NB4 (cell line): ENCODE measurements around the gene COL4A6.

Source experiments
- DNase-seq: peaks from one replicate; pipeline ENCODE4 v3.0.0; 2010; ENCODE audit warnings: low read depth
- H3K4me3 ChIP-seq: one replicate; pipeline ENCODE4 v1.5.1; 2011; ENCODE audit warnings: mild to moderate bottlenecking, low read depth, low read length, moderate library complexity
- MYC ChIP-seq: IDR thresholded peaks from 2 replicates; pipeline ENCODE4 v1.6.1; 2011; ENCODE audit warnings: low read depth, low read length
- POLR2A ChIP-seq: IDR thresholded peaks from 2 replicates; pipeline ENCODE4 v1.6.1; 2011; ENCODE audit warnings: mild to moderate bottlenecking; ENCODE audit not compliant: insufficient read length; ENCODE audit errors: extremely low read depth
- TF ChIP-seq, protein P1 (sequence below): IDR thresholded peaks from 2 replicates; pipeline ENCODE4 v1.6.1; 2011; ENCODE audit warnings: low read depth, low read length
- TF ChIP-seq, protein P2 (sequence below): IDR thresholded peaks from one replicate; pipeline ENCODE4 v1.5.1; 2012; ENCODE audit warnings: low read depth, low read length

Gene COL4A6

DNA sequence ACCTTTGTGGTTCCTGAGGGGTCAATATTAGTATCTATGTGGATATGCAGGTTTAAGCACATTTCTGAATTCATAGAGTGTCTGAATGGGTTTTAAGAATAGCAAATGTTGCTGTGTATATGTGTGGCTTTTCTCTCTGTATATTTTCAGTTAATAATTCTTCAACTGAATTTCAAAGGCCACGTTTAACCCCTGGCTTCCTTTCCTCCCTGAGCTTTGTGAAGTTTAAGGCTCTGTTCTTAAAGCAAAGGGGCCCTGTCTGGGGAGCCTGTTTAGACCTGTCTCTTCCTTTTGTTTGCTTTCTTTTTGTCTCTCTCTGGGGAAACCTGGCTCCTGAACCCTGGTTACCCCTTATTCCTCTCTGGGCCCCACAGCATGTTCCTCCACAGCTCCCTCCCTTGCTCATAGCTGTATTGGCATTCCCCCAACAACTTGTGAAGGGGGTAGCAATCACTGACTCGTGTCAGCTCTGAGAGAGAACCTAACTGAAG, 139.1 kb downstream of the COL4A6 start:
- TF ChIP-seq, protein P1, sequence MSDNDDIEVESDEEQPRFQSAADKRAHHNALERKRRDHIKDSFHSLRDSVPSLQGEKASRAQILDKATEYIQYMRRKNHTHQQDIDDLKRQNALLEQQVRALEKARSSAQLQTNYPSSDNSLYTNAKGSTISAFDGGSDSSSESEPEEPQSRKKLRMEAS = no peak
- no peak for TF ChIP-seq POLR2A
- TF ChIP-seq MYC = no peak
- TF ChIP-seq, protein P2, sequence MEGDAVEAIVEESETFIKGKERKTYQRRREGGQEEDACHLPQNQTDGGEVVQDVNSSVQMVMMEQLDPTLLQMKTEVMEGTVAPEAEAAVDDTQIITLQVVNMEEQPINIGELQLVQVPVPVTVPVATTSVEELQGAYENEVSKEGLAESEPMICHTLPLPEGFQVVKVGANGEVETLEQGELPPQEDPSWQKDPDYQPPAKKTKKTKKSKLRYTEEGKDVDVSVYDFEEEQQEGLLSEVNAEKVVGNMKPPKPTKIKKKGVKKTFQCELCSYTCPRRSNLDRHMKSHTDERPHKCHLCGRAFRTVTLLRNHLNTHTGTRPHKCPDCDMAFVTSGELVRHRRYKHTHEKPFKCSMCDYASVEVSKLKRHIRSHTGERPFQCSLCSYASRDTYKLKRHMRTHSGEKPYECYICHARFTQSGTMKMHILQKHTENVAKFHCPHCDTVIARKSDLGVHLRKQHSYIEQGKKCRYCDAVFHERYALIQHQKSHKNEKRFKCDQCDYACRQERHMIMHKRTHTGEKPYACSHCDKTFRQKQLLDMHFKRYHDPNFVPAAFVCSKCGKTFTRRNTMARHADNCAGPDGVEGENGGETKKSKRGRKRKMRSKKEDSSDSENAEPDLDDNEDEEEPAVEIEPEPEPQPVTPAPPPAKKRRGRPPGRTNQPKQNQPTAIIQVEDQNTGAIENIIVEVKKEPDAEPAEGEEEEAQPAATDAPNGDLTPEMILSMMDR = no peak

DNA sequence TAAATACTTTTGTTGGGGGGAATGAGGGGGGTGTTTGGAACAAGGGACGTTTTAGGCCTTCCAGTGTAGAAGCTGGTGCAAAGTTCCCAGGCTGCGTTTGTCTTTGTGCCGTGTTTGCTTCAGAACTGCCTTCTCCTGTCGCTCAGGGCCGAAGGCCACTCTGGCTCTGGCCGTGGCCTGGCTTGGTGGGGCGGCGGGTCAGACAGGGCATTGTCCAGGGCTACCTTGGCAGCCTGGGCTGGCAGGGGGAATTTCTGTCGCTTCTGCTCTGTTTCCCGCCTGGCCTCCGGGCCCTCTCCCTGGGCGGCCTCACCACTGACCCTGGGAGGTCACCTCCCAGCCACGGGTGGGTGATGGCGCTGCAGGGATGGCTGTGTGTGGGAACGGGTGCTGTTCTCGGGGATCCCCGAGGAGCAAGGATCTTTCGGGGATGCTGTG, 140.0 kb downstream of the COL4A6 start:
- DNase-seq = no peak
- no peak overlapping the region for H3K4me3 ChIP-seq
- TF ChIP-seq POLR2A (no peak), MYC (no peak)
- TF ChIP-seq, protein P1 = no peak
- TF ChIP-seq, protein P2 = no peak

More for the DNA sequence above, 139.1 kb downstream of the COL4A6 start:
- no peak for DNase-seq
- no peak overlapping the region for H3K4me3 ChIP-seq

DNA sequence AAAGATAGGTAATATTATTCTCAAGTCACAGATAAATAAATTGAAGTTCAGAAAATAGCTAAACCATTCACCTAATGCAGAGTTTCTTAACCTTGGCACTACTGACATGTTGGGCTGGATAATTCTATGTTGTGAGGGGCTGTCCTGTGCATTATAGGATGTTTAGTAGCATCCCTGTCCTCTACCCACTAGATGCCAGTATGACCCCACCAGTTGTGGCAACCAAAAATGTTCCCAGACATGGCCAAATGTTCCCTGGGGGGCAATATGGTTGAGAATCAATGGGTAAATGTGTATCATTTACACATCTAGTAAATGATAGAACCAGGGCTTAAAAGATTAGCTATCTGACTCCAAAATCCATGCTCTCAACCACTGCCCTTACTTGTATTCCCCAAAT, 140.9 kb downstream of the COL4A6 start:
- no peak overlapping the region for H3K4me3 ChIP-seq
- TF ChIP-seq MYC (no peak), POLR2A (no peak)
- TF ChIP-seq, protein P1 = no peak
- TF ChIP-seq, protein P2 = no peak
- no peak for DNase-seq

DNA sequence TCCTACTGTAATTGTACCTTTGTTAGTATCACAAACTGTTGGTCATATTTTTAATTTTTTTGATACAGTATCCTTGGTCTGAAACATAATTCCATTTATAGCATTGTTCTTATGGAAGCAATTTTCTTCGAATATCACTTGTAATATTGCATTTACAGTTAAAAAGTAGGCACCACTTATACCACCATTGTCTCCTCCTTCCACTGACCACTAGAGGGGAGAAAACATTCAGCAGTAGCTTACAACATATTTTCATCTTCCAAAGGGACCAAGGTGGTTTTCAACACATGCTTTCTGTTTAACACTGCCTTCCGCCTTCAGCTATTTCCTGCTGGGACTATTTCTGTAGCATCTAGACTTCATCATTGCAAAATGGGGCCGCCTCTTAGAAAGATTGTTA, 146.2 kb downstream of the COL4A6 start:
- DNase-seq = no peak
- TF ChIP-seq POLR2A = no peak
- TF ChIP-seq, protein P2 = no peak
- TF ChIP-seq MYC = no peak
- TF ChIP-seq, protein P1 = no peak
- no peak overlapping the region for H3K4me3 ChIP-seq

DNA sequence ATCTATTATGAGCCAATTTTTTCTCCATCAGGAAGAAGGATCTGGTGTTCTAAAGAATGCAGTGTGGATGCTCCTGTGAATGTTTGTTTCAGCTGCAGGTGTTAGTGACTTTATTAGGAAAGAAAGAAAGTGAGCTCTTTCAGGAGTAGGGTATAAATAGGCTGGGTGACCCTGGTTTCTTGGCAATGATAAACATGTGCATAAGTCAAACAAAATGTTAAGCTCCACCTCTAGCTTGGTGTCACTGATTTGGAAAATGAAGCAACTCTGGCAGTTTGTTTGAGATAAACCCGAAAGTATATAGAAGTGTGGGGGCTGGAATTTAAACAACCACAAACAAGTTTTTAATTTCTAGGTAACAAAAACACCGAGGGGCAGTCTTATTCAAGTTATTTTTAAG, 152.3 kb downstream of the COL4A6 start:
- no peak overlapping the region for H3K4me3 ChIP-seq
- DNase-seq = no peak
- no peak for TF ChIP-seq POLR2A
- TF ChIP-seq, protein P1 = no peak
- TF ChIP-seq, protein P2 = no peak
- no peak for TF ChIP-seq MYC

DNA sequence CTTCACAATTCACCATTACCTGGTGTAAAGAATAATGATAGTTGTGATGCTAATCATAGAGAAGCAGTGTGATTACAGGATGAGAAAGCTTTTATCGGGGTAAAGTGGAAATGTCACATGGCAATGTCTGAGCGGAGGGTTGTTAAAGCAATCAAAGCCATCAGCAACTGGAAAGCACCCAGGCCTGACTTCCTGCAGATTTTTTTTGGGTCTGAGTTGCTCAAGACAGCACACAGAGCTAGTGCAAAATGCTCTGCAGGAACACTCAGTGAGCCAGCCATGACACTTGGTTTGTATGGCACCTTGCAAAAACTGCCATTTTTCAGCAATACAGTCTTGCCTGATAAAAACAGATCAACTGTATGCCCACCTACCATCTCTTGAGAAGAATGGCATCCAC, 152.9 kb downstream of the COL4A6 start:
- DNase-seq = no peak
- TF ChIP-seq, protein P2 = no peak
- TF ChIP-seq MYC (no peak), POLR2A (no peak)
- TF ChIP-seq, protein P1 = no peak
- no peak overlapping the region for H3K4me3 ChIP-seq
